Spleen (tissue), 11 donors: Measurements from ENCODE around the gene EDN1. TPM values are rescaled to one million over a fixed set of nuclear protein-coding genes. Genes with fewer than 3 reads are reported as not detected.

ENCODE experiments used
- DNase-seq: peaks from one replicate; pipeline ENCODE4 v3.0.0-alpha.2; 2020
- H3K27ac ChIP-seq, 8 donors: fragments of 200-600 bp; sonication (generic) in 7 of 8; 1 replicate in 4 of 8; 2 replicates in 4 of 8; pipeline versions ENCODE4 v1.5.0 to v1.8.0; 2016 to 2021; ENCODE audit warnings: inconsistent platforms in 4 of 8, mild to moderate bottlenecking in 4 of 8, moderate library complexity in 1 of 8
- H3K27me3 ChIP-seq, 7 donors: fragments of 200-600 bp; sonication (generic) in 6 of 7; replicated peaks in 1 of 7; 1 replicate in 4 of 7; 2 replicates in 3 of 7; pipeline versions ENCODE4 v1.5.0 to v1.8.0; 2016 to 2021; ENCODE audit warnings: inconsistent platforms in 3 of 7, mild to moderate bottlenecking in 1 of 7
- H3K36me3 ChIP-seq, 6 donors: fragments of 200-600 bp; sonication (generic) in 5 of 6; 1 replicate in 4 of 6; 2 replicates in 2 of 6; pipeline versions ENCODE4 v1.5.0 to v1.8.0; 2016 to 2021; ENCODE audit warnings: inconsistent platforms in 2 of 6
- H3K4me1 ChIP-seq, 6 donors: fragments of 200-600 bp; sonication (generic) in 5 of 6; 1 replicate in 3 of 6; 2 replicates in 3 of 6; pipeline versions ENCODE4 v1.5.0 to v1.8.0; 2016 to 2021; ENCODE audit warnings: inconsistent platforms in 3 of 6
- H3K4me3 ChIP-seq, 8 donors: fragments of 200-600 bp; sonication (generic) in 7 of 8; 1 replicate in 4 of 8; 2 replicates in 4 of 8; pipeline versions ENCODE4 v1.5.0 to v1.8.0; 2016 to 2021; ENCODE audit warnings: inconsistent platforms in 4 of 8, mild to moderate bottlenecking in 4 of 8, moderate library complexity in 2 of 8
- H3K9me3 ChIP-seq, 8 donors: fragments of 200-600 bp; sonication (generic) in 7 of 8; 1 replicate in 4 of 8; 2 replicates in 4 of 8; pipeline versions ENCODE4 v1.5.0 to v1.8.0; 2016 to 2021; ENCODE audit warnings: inconsistent platforms in 4 of 8
- CTCF ChIP-seq, 11 experiments: fragments of 200-600 bp in 7 of 11; fragments of 450-650 bp in 4 of 11; sonication (generic) in 4 of 11; IDR thresholded peaks in 8 of 11; conservative IDR thresholded peaks in 3 of 11; 1 replicate in 7 of 11; 2 replicates in 4 of 11; pipeline versions ENCODE4 v1.4.0 to v1.8.0; 2016 to 2021; ENCODE audit warnings: antibody characterized with exemption in 11 of 11, inconsistent platforms in 4 of 11, mild to moderate bottlenecking in 1 of 11
- POLR2A ChIP-seq, 3 donors: fragments of 450-650 bp; IDR thresholded peaks; one replicate each; pipeline ENCODE4 v1.5.1; 2017; ENCODE audit warnings: antibody characterized with exemption in 3 of 3, mild to moderate bottlenecking in 1 of 3
- POLR2AphosphoS5 ChIP-seq, 3 donors: sonication (generic); formaldehyde crosslinking; IDR thresholded peaks; one replicate each; pipeline ENCODE4 v1.5.1; 2017; ENCODE audit warnings: antibody characterized with exemption in 3 of 3
- WGBS, 5 donors: extraction: QIAGEN DNeasy Blood & Tissue Kit in 3 of 5; methylation state at CpG; one replicate each; pipeline versions ENCODE4 v1.1.5 to v1.1.7; 2013 to 2018; 5-methylcytosine and 5-hydroxymethylcytosine counted together
- intact Hi-C: fragments of 100-400 bp; cut with DNase I; formaldehyde crosslinking; loops from one replicate; pipeline ENCODE4 v1.15.0; 2023; ENCODE audit warnings: low total_unique reads
- polyA plus RNA-seq, 3 donors: library from polyadenylated mRNA; stranded (reverse); fragments of 200-250 nt; gene quantifications; one replicate each; pipeline ENCODE4 v1.2.1, GENCODE V29; 2013
- total RNA-seq, 7 donors: library from RNA; depleted of rRNA in 3 of 7; stranded (reverse); fragments of >200 nt in 3 of 7; fragmentation: NEBNext Ultra II Directional in 4 of 7; extraction: Animal tissue kit (Norgen Biotek cat#: 25700) in 4 of 7; gene quantifications; one replicate each; pipeline versions ENCODE4 v1.1.0 to v1.2.1, GENCODE V29; 2016 to 2021
- donor health status: healthy with polysubstance abuse.
- donor health status: DM: no; HTN: no; CAD: no; lungs with moderate emphysema.
- donor health status: DM: no; HTN: no; CAD: no.
- donor health status: Bipolar disorder and iron deficiency.
- donor health status: healthy.
- donor health status: DM: no; HTN: no; CAD: no.
- donor health status: DM: yes; HTN: yes; CAD: no.

Gene EDN1
- total and polyA plus RNA-seq, 10 donors: 5.2 to 27.1 (median 13.4) TPM

GRCh38 chr6:12296604-12297003 lies 6.4 kb downstream of the EDN1 start:
- H3K27ac ChIP-seq: no peak overlapping the region
- 87 to 94% (median 88%) methylated on average over 3 of the region's 3 CpGs for WGBS, 5 donors
- peaks cover 0 to 22% (median 10%) of the 10 kb centered on the region in 7 donors for H3K27me3 ChIP-seq
- intact Hi-C loops: no loop called here
- DNase-seq: no peak
- no peaks in the 10 kb centered on the region for H3K9me3 ChIP-seq
- TF ChIP-seq POLR2AphosphoS5 (IDR thresholded peaks at IDR 0.05): no peak
- no peak for TF ChIP-seq CTCF (IDR thresholded peaks at IDR 0.05 in 8 of 11, conservative IDR thresholded peaks at IDR 0.05 in 3 of 11)
- TF ChIP-seq POLR2A (IDR thresholded peaks at IDR 0.05): no peak
- no peak overlapping the region for H3K4me3 ChIP-seq
- peaks cover 0 to 20% (median 2%) of the 10 kb centered on the region in 6 donors for H3K36me3 ChIP-seq
- peaks cover 0 to 19% (median 3%) of the 10 kb centered on the region in 6 donors for H3K4me1 ChIP-seq

GRCh38 chr6:12297363-12298016 lies 7.3 kb downstream of the EDN1 start:
- no peak for TF ChIP-seq CTCF (IDR thresholded peaks at IDR 0.05 in 8 of 11, conservative IDR thresholded peaks at IDR 0.05 in 3 of 11)
- no peak for TF ChIP-seq POLR2AphosphoS5 (IDR thresholded peaks at IDR 0.05)
- TF ChIP-seq POLR2A (IDR thresholded peaks at IDR 0.05): no peak
- peaks cover 0 to 11% (median under 1%) of the 10 kb centered on the region in 6 donors for H3K4me1 ChIP-seq
- H3K9me3 ChIP-seq: no peaks in the 10 kb centered on the region
- no peak overlapping the region for H3K27ac ChIP-seq
- intact Hi-C loops: no loop called here
- H3K27me3 ChIP-seq: peaks cover 0 to 13% (median 1%) of the 10 kb centered on the region in 7 donors
- WGBS, 5 donors: 77 to 93% (median 81%) methylated on average over 3 of the region's 3 CpGs
- peaks cover 0 to 20% (median 2%) of the 10 kb centered on the region in 6 donors for H3K36me3 ChIP-seq
- H3K4me3 ChIP-seq: no peak overlapping the region
- no peak for DNase-seq

- intact Hi-C loops: no loop called here
- Histone ChIP-seq H3K4me1 (peaks cover 0 to 9% (median 0%) of the 10 kb centered on the region in 6 donors), H3K27ac (no peak overlapping the region), H3K4me3 (no peak overlapping the region), H3K9me3 (no peaks in the 10 kb centered on the region), H3K27me3 (peaks cover 0 to 5% (median 0%) of the 10 kb centered on the region in 7 donors), H3K36me3 (peaks cover 0 to 20% (median 2%) of the 10 kb centered on the region in 6 donors)
- no peak for TF ChIP-seq CTCF (IDR thresholded peaks at IDR 0.05 in 8 of 11, conservative IDR thresholded peaks at IDR 0.05 in 3 of 11)
- no peak for TF ChIP-seq POLR2AphosphoS5 (IDR thresholded peaks at IDR 0.05)
- no peak for TF ChIP-seq POLR2A (IDR thresholded peaks at IDR 0.05)
- no peak for DNase-seq
- 88 to 92% (median 90%) methylated on average over 7 of the region's 7 CpGs for WGBS, 5 donors
Measured at GRCh38 chr6:12298017-12298978, 8.1 kb downstream of the EDN1 start.

GRCh38 chr6:12298995-12299394 lies 8.8 kb downstream of the EDN1 start:
- intact Hi-C loops: no loop called here
- TF ChIP-seq POLR2AphosphoS5 (IDR thresholded peaks at IDR 0.05) (no peak), POLR2A (IDR thresholded peaks at IDR 0.05) (no peak), CTCF (IDR thresholded peaks at IDR 0.05 in 8 of 11, conservative IDR thresholded peaks at IDR 0.05 in 3 of 11) (no peak)

More at GRCh38 chr6:12298995-12299394, 8.8 kb downstream of the EDN1 start:
- Histone ChIP-seq H3K36me3 (peaks cover 0 to 20% (median 2%) of the 10 kb centered on the region in 6 donors), H3K4me1 (peaks cover 0 to 9% (median 0%) of the 10 kb centered on the region in 6 donors), H3K4me3 (no peak overlapping the region), H3K27ac (no peak overlapping the region), H3K27me3 (no peaks in the 10 kb centered on the region), H3K9me3 (no peaks in the 10 kb centered on the region)
- WGBS, 5 donors: 39 to 84% (median 72%) methylated on average over 1 of the region's 1 CpG
- DNase-seq: no peak
